Femur (tissue), 1 donor: ENCODE data around the gene KRTAP10-10.

Experiments used
- DNase-seq: peaks from one replicate; pipeline ENCODE4 v3.0.0-alpha.2; 2017

Gene KRTAP10-10

DNA sequence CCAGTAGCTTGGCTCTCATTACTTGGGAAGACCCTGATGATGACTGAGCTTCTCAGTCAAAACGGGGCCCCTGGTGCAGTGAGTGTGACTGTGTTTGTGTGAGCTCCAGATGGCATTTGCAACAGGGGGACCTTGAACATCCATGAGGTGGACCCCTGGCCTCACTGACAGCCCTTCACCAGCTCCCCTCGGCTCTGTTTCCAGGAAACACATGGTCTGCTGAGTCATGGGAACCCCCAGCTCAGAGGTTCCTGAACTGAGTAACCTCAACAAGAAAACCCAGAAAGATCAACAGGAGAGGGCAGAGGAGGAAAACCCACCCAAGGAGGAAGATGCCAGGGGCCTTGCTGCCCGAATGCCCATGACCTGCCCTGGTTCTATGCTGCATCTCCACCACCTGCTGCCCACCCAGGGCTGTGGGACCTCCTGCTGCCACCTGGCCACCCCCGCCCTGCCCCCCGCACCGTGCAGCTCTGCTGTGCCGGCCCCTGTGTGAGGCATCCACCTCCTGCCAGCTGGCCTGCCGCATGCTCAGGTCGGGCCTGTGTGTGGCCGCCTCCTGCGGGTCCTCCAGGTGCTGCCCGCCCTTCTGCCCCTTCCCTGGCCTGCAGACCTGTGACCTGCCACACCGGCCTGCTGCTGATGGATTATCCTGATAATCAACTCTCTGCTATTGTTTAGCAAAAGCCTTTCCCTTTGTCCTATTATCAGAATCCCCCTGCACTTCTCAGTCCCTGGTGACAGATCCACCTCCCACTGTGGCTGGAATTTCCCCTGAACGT is 49.0 kb downstream of the KRTAP10-10 start:
- no peak for DNase-seq

GRCh38 chr21:44686843-44687561 is 49.8 kb downstream of the KRTAP10-10 start:
- no peak for DNase-seq

DNA sequence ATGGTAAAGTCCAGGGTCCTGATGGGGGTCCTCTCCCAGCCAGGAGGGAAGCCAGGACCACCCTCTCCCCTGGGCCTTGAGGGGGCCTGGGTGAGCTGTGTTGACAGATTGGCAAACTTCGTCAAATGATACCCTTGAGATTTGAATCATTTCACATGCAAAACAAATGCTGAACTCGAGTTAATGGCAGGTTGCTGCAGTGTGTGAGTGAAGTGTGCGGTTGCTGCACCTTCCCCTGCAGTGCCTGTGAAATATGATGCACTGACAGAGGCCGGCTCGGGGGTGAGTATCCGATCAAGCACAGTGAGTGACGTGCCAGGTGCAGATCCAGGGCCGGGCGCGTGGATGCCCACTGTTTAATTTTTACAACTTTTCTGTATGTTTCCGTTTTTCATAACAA is 50.5 kb downstream of the KRTAP10-10 start:
- DNase-seq, result no peak
